Brain microvascular endothelial cell (primary cell): ENCODE measurements around the gene TNFSF9.
"Not testable (repeated sequence)": the region's sequence is repeated elsewhere in the genome, so short reads cannot be mapped to it uniquely, and the experiment has no call there.

Source experiments
- DNase-seq: peaks from one replicate; pipeline ENCODE4 v3.0.0-alpha.2; 2020
- H3K27ac ChIP-seq: fragments of 250-450 bp; sonication (Bioruptor Pico); 2 replicates; pipeline ENCODE4 v1.5.1; 2020; ENCODE audit warnings: mild to moderate bottlenecking, moderate library complexity
- H3K27me3 ChIP-seq: fragments of 250-450 bp; sonication (Bioruptor Pico); replicated peaks from 2 replicates; pipeline ENCODE4 v1.5.1; 2020; ENCODE audit warnings: mild to moderate bottlenecking
- H3K36me3 ChIP-seq: fragments of 250-450 bp; sonication (Bioruptor Pico); replicated peaks from 2 replicates; pipeline ENCODE4 v1.5.1; 2020; ENCODE audit warnings: mild to moderate bottlenecking
- H3K4me3 ChIP-seq: 2 replicates; pipeline ENCODE4 v1.5.1; 2011; ENCODE audit warnings: low read depth, mild to moderate bottlenecking, control low read depth, low read length, moderate library complexity
- in situ Hi-C: cut with HindIII; loops from 2 replicates; pipeline ENCODE4 v1.10.0; 2017; ENCODE audit warnings: low sequenced_read_pairs, low pct_ligation_motif_present
- TF ChIP-seq, protein P1 (sequence below): IDR thresholded peaks from 2 replicates; pipeline ENCODE4 v1.5.1; 2011; ENCODE audit warnings: low read depth, mild to moderate bottlenecking, moderate library complexity, low read length, control low read depth, inconsistent platforms; ENCODE audit errors: missing control alignments

TNFSF9 gene

DNA sequence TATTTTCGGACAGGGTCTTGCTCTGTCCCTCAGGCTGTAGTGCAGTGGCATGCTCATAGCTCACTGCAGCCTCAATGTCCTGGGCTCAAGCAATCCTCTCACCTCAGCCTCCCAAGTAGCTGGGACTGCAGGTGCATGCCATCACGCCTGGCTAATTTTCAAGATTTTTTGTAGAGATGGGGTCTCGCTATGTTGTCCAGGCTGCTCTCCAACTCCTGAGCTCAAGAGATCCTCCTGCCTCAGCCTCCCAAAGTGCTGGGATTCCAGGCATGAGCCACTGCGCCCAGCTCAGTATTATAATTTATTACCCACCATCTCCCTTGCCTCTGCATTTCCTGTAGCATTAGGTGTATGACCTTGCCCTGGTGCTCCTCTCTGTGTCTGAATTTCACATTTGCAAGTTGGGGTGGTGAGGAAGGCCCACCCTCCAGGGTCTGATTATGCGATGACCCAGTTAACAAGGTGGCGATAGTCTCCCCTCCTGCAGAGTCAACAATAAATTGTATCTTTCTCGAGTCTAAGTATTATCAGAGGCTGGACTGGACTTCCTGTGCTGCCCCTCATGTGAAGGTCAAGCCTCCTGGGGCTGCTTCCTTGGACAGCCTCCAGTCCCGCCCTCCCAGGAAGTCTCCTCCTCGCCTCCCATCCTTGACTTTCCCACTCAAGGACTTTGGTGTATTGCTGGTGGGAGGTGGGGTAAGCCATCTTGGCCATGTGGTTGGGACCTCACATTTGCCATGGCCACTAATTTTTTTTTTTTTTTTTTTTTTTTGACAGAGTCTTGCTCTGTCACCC lies 27.2 kb upstream of the TNFSF9 start:
- Histone ChIP-seq H3K27ac (no peak overlapping the region), H3K36me3 (no peaks in the 10 kb centered on the region), H3K27me3 (peaks cover 12% of the 10 kb centered on the region), H3K4me3 (no peak overlapping the region)
- DNase-seq = no peak
- TF ChIP-seq, protein P1, sequence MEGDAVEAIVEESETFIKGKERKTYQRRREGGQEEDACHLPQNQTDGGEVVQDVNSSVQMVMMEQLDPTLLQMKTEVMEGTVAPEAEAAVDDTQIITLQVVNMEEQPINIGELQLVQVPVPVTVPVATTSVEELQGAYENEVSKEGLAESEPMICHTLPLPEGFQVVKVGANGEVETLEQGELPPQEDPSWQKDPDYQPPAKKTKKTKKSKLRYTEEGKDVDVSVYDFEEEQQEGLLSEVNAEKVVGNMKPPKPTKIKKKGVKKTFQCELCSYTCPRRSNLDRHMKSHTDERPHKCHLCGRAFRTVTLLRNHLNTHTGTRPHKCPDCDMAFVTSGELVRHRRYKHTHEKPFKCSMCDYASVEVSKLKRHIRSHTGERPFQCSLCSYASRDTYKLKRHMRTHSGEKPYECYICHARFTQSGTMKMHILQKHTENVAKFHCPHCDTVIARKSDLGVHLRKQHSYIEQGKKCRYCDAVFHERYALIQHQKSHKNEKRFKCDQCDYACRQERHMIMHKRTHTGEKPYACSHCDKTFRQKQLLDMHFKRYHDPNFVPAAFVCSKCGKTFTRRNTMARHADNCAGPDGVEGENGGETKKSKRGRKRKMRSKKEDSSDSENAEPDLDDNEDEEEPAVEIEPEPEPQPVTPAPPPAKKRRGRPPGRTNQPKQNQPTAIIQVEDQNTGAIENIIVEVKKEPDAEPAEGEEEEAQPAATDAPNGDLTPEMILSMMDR = no peak
- in situ Hi-C loops = no loop called here

DNA sequence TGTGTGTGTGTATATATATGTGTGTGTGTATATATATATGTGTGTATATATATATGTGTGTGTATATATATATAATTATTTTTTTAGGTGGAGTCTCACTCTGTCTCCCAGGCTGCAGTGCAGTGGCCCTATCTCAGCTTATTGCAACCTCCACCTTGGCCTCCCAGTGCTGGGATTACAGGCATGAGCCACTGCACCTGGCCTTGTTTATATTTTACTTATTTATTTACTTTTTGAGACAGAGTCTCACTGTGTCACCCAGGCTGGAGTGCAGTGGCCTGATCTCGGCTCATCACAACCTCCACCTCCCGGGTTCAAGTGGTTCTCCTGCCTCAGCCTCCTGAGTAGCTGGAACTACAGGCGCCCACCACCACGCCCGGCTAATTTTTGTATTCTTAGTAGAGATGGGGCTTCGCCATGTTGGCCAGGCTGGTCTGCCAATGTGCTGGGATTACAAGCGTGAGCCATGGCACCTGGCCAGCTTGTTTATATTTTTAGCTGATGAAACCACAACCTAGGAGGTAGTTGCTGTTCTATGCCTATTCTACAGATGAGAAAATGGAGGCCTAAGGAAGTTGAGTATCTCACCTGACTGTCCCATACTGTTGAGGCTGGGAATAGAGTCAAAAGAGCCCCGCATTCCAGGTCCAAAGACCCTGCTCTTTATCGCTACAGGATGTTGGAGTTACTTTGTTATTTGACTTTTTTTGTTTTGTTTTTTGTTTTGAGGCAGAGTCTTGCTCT lies 22.6 kb upstream of the TNFSF9 start:
- in situ Hi-C loops, H3K27ac ChIP-seq, H3K4me3 ChIP-seq, DNase-seq, H3K36me3 ChIP-seq, H3K27me3 ChIP-seq: not testable (repeated sequence)

GRCh38 chr19:6509118-6509971 lies 21.5 kb upstream of the TNFSF9 start:
- in situ Hi-C loops = no loop called here
- DNase-seq = no peak
- TF ChIP-seq, protein P1 = no peak
- Histone ChIP-seq H3K36me3 (no peaks in the 10 kb centered on the region), H3K4me3 (no peak overlapping the region), H3K27ac (no peak overlapping the region), H3K27me3 (no peaks in the 10 kb centered on the region)

- TF ChIP-seq, protein P1 = no peak
- H3K27me3 ChIP-seq = no peaks in the 10 kb centered on the region
- H3K4me3 ChIP-seq = no peak overlapping the region
- in situ Hi-C loops = no loop called here
- no peaks in the 10 kb centered on the region for H3K36me3 ChIP-seq
- no peak overlapping the region for H3K27ac ChIP-seq
- DNase-seq = no peak
Observed at GRCh38 chr19:6510618-6511017, 20.2 kb upstream of the TNFSF9 start.

DNA sequence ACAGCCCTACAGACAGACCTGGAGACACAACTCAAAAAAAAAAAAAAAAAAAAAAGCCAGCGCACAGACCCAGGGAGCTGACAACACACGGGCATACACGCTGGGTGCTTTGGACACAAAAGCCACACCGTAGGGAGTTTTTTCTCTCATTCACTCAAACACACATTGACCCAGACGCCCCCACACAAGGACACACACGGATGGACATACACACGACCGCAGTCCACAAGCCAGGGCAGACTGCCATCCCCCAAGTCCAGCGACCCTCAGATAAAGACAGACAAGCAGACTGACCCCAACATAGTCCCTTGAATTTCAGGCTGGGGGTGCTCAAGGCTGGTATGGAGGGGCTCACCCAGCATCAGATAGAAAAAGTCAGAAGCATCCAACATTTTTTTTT lies 16.7 kb upstream of the TNFSF9 start:
- Histone ChIP-seq H3K4me3 (no peak overlapping the region), H3K36me3 (no peaks in the 10 kb centered on the region), H3K27me3 (no peaks in the 10 kb centered on the region), H3K27ac (no peak overlapping the region)
- in situ Hi-C loops = no loop called here
- TF ChIP-seq, protein P1 = no peak
- DNase-seq = no peak
